Uterus (tissue), 2 donors: ENCODE results near the gene RPL27A.

Experiments
- POLR2A ChIP-seq, 2 donors: fragments of 450-650 bp; IDR thresholded peaks; one replicate each; pipeline ENCODE4 v1.6.1; 2016; ENCODE audit warnings: antibody characterized with exemption in 2 of 2, mild to moderate bottlenecking in 1 of 2, moderate library complexity in 1 of 2
- TF ChIP-seq, protein P1 (sequence below), 4 experiments: fragments of 200-600 bp in 2 of 4; fragments of 450-650 bp in 2 of 4; sonication (generic) in 2 of 4; IDR thresholded peaks; one replicate each; pipeline ENCODE4 v1.5.1; 2016 to 2019; ENCODE audit warnings: antibody characterized with exemption in 4 of 4, mild to moderate bottlenecking in 2 of 4, moderate library complexity in 1 of 4

GRCh38 chr11:8735094-8735493 lies 52.5 kb downstream of the RPL27A start:
- no peak for TF ChIP-seq POLR2A (IDR thresholded peaks at IDR 0.05)
- TF ChIP-seq, protein P1, sequence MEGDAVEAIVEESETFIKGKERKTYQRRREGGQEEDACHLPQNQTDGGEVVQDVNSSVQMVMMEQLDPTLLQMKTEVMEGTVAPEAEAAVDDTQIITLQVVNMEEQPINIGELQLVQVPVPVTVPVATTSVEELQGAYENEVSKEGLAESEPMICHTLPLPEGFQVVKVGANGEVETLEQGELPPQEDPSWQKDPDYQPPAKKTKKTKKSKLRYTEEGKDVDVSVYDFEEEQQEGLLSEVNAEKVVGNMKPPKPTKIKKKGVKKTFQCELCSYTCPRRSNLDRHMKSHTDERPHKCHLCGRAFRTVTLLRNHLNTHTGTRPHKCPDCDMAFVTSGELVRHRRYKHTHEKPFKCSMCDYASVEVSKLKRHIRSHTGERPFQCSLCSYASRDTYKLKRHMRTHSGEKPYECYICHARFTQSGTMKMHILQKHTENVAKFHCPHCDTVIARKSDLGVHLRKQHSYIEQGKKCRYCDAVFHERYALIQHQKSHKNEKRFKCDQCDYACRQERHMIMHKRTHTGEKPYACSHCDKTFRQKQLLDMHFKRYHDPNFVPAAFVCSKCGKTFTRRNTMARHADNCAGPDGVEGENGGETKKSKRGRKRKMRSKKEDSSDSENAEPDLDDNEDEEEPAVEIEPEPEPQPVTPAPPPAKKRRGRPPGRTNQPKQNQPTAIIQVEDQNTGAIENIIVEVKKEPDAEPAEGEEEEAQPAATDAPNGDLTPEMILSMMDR (IDR thresholded peaks at IDR 0.05), result no peak
